ENCODE data around the gene ATP2C1. TPM values are rescaled to one million over a fixed set of nuclear protein-coding genes. Genes with fewer than 3 reads are reported as not detected.

Gene ATP2C1
- total RNA-seq, 1 donor from 2014 or later = 102 TPM

DNA sequence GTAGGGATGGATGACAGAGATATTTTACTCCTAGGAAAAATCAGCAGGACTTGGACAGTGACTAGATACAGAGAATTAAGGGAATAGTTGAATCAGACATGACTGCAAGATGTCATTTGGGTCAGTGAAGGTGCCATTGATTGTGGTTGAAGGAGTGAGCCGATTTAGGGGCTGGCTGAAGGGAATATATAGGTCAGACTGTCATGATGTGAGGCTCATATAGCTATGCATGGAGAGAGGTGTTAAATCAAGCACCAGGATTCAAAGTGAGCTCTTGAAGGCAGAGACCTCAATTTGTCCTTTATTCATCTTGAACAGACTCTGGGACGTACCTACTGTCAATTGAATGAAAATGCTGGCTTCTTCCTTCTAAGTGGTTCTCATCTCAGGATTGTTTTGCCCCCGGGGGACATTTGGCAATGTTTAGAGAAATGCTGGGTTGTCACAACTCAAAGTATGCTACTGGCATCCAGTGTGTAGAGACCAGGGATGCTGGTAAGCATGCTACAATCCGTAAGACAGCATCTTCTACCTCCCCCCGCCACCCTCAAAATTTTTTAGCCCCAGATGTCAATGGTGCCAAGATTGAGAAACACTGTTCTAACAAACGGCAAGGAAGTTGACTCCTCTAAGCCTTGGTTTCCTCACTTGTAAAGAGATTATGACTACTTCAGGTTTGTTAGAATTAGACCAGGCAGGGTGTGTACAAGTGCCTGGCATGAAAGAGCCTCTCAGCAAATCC lies 7.8 kb downstream of the ATP2C1 start:
- no peak for DNase-seq (ENCODE audit: low spot score)
- TF ChIP-seq, protein P1, sequence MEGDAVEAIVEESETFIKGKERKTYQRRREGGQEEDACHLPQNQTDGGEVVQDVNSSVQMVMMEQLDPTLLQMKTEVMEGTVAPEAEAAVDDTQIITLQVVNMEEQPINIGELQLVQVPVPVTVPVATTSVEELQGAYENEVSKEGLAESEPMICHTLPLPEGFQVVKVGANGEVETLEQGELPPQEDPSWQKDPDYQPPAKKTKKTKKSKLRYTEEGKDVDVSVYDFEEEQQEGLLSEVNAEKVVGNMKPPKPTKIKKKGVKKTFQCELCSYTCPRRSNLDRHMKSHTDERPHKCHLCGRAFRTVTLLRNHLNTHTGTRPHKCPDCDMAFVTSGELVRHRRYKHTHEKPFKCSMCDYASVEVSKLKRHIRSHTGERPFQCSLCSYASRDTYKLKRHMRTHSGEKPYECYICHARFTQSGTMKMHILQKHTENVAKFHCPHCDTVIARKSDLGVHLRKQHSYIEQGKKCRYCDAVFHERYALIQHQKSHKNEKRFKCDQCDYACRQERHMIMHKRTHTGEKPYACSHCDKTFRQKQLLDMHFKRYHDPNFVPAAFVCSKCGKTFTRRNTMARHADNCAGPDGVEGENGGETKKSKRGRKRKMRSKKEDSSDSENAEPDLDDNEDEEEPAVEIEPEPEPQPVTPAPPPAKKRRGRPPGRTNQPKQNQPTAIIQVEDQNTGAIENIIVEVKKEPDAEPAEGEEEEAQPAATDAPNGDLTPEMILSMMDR (IDR thresholded peaks at IDR 0.05; ENCODE audit: unreplicated experiment) = no peak
- H3K4me3 Mint-ChIP-seq (ENCODE audit: unreplicated experiment) = no peak overlapping the region
- peaks cover 41% of the 10 kb centered on the region for H3K4me1 Mint-ChIP-seq (ENCODE audit: unreplicated experiment)
- no peaks in the 10 kb centered on the region for H3K27me3 Mint-ChIP-seq (ENCODE audit: unreplicated experiment)
- H3K9me3 Mint-ChIP-seq (ENCODE audit: unreplicated experiment) = no peaks in the 10 kb centered on the region
- no peak overlapping the region for H3K27ac Mint-ChIP-seq (ENCODE audit: unreplicated experiment)
- no peaks in the 10 kb centered on the region for H3K36me3 Mint-ChIP-seq (ENCODE audit: low read depth, unreplicated experiment)

DNA sequence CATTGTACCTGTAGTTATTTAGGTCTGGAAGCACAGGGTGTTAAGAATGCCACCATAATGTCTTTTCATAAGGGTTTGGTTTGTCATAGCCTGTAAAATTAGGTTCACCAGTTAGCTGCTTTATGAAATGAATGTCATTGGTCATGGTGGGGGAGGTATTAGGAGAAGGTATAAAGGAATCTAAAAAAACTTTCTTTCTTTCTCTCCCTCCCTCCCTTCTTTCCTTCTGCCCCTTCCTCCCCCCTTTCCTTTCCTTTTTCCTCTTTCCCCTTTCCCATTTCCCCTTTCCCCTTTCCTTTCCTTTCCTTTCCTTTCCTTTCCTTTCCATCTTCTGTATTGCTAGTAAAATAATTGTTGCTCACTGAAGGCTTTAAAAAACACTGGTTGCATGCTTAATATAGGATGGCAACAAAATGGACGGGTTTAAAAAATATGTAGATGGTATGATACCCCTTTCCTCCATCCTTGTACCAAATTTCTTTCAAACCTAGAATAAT lies 9.6 kb downstream of the ATP2C1 start:
- Mint-ChIP-seq H3K4me3 (ENCODE audit: unreplicated experiment) (no peak overlapping the region), H3K4me1 (ENCODE audit: unreplicated experiment) (peaks cover 33% of the 10 kb centered on the region)

DNA sequence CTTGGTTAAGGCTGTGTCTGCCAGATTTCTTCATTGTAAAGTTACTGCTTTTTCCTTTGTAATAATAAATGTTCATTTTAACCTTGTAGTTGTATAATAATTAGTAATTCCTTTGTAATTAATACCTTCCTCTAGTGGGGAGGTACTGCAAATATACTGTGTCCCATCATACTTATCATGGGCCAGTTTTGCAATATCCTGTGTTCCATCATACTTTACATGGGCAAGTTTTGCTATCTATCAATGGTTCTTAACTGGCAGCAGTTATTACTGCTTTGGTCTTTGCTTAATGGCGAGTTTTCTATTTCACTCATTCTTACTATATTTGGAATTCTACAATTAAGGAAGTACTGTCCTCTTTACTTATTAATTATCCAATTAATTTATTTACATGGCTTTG lies 10.6 kb downstream of the ATP2C1 start:
- TF ChIP-seq, protein P1 (IDR thresholded peaks at IDR 0.05; ENCODE audit: unreplicated experiment) = no peak
- Mint-ChIP-seq H3K36me3 (ENCODE audit: low read depth, unreplicated experiment) (no peaks in the 10 kb centered on the region), H3K9me3 (ENCODE audit: unreplicated experiment) (no peaks in the 10 kb centered on the region), H3K27me3 (ENCODE audit: unreplicated experiment) (no peaks in the 10 kb centered on the region), H3K4me3 (ENCODE audit: unreplicated experiment) (no peak overlapping the region), H3K27ac (ENCODE audit: unreplicated experiment) (peak overlapping the region; percentile 42), H3K4me1 (ENCODE audit: unreplicated experiment) (peaks cover 33% of the 10 kb centered on the region)
- no peak for DNase-seq (ENCODE audit: low spot score)

More for the DNA sequence above, 9.6 kb downstream of the ATP2C1 start:
- no peaks in the 10 kb centered on the region for H3K36me3 Mint-ChIP-seq (ENCODE audit: low read depth, unreplicated experiment)
- H3K9me3 Mint-ChIP-seq (ENCODE audit: unreplicated experiment) = no peaks in the 10 kb centered on the region
- no peak for DNase-seq (ENCODE audit: low spot score)
- TF ChIP-seq, protein P1 (IDR thresholded peaks at IDR 0.05; ENCODE audit: unreplicated experiment) = no peak
- no peaks in the 10 kb centered on the region for H3K27me3 Mint-ChIP-seq (ENCODE audit: unreplicated experiment)
- peak overlapping the region; percentile 65 for H3K27ac Mint-ChIP-seq (ENCODE audit: unreplicated experiment)

DNA sequence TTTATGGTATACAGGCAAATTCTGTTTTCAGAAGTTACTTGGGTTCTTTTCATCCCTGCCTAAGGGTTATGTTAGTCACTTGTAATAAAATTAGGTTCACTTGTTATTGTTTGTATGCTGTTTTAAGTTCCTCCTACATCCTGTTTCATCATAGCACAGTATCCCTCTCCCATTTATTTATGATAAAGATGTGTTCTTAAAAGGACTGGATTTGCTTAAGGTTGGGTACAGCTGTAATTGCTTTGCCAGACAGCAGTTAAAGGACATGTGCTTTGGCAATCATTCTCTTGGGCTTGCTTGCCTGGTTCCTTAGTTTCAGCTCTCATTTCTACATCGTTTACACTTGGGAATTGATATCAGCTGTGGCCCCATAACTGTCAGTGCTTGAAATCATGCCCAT lies 11.7 kb downstream of the ATP2C1 start:
- Mint-ChIP-seq H3K4me3 (ENCODE audit: unreplicated experiment) (no peak overlapping the region), H3K27me3 (ENCODE audit: unreplicated experiment) (no peaks in the 10 kb centered on the region), H3K36me3 (ENCODE audit: low read depth, unreplicated experiment) (no peaks in the 10 kb centered on the region), H3K9me3 (ENCODE audit: unreplicated experiment) (no peaks in the 10 kb centered on the region), H3K4me1 (ENCODE audit: unreplicated experiment) (peaks cover 33% of the 10 kb centered on the region), H3K27ac (ENCODE audit: unreplicated experiment) (peak overlapping the region; percentile 44)
- DNase-seq (ENCODE audit: low spot score) = no peak
- TF ChIP-seq, protein P1 (IDR thresholded peaks at IDR 0.05; ENCODE audit: unreplicated experiment) = no peak

DNA sequence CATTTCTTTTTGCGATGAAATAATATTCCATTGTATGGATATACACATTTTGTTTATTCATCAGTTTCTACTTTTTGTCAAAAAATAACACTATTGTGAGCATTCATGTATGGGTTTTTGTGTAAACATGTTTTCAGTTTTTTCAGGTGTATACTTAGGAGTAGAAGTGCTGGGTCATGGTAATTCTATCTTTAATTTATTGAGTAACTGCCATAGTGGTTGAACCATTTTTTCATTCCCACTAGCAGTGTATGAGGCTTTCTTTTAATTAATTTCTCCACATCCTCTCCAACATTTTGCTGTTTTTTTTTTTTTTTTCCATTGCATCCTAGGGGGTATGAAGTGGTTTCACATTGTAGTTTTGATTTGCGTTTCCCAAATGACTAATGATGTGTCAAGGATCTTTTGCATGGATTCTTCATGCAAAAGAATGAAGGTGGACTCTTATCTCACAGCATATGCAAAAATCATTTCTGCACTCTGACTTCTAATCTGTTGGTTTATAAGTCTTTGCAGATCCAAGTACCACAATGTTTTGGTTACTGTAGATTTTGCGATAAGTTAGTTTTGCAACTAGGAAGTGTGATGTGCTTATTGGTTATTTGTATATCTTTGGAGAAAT lies 12.6 kb downstream of the ATP2C1 start:
- peaks cover 25% of the 10 kb centered on the region for H3K4me1 Mint-ChIP-seq (ENCODE audit: unreplicated experiment)
- no peaks in the 10 kb centered on the region for H3K27me3 Mint-ChIP-seq (ENCODE audit: unreplicated experiment)
- no peak overlapping the region for H3K27ac Mint-ChIP-seq (ENCODE audit: unreplicated experiment)
- DNase-seq (ENCODE audit: low spot score) = no peak
- no peak overlapping the region for H3K4me3 Mint-ChIP-seq (ENCODE audit: unreplicated experiment)
- no peaks in the 10 kb centered on the region for H3K9me3 Mint-ChIP-seq (ENCODE audit: unreplicated experiment)
- H3K36me3 Mint-ChIP-seq (ENCODE audit: low read depth, unreplicated experiment) = no peaks in the 10 kb centered on the region
- TF ChIP-seq, protein P1 (IDR thresholded peaks at IDR 0.05; ENCODE audit: unreplicated experiment) = no peak
